ENCODE data around the gene KMT5C.

The KMT5C gene

DNA sequence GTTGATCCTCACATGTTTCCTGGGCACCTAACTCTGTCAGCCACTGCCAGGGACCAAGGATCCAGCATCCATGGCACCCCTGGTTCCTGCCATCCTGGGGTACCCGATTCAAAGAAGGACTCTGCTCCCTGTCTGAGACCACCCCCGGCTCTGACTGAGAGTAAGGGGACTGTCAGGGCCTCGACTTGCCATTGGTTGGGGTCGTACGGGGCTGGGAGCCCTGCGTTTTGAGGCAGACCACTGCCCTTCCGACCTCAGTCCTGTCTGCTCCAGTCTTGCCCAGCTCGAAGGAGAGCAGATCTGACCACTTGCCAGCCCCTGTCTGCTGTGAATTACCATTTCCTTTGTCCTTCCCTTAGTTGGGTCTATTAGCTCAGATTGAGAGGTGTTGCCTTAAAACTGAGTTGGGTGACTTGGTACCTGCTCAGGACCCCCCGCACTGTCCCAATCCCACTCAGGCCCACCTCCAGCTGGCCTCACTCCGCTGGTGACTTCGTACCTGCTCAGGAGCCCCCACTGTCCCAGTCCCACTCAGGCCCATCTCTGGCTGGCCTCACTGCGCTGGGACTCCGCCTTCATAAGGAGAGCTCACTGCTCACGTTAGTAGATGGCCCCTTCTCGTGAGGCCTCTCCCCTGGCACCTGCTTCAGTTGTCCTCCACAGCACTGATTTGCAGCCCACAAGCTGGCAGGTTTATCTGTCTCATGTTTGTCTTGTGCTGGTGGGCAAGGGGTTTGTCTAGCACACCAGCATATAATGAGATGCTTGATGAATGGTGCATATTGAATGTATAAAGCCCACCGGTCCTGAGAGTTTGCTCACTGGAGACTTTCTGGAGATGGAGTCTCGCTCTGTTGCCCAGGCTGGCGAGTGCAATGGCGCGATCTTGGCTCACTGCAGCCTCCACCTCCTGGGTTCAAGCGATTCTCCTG lies 50.0 kb downstream of the KMT5C start:
- Histone ChIP-seq H2AFZ (ENCODE audit: low read length) (no peak overlapping the region), H4K20me1 (ENCODE audit: insufficient read depth, low read length, poor library complexity, severe bottlenecking) (peaks cover 58% of the 10 kb centered on the region), H3K79me2 (ENCODE audit: insufficient read depth, low read length) (peaks cover 47% of the 10 kb centered on the region), H3K4me1 (ENCODE audit: insufficient read depth, low read length, poor library complexity, severe bottlenecking) (peaks cover 34% of the 10 kb centered on the region), H3K4me3 (ENCODE audit: low read length, poor library complexity, severe bottlenecking) (peak overlapping the region; percentile 100), H3K4me2 (ENCODE audit: low read depth, low read length, poor library complexity, severe bottlenecking) (peak overlapping the region; percentile 100), H3F3A (ENCODE audit: low read depth) (no peaks in the 10 kb centered on the region), H3K9ac (ENCODE audit: low read depth, low read length, poor library complexity, severe bottlenecking) (no peak overlapping the region), H3K9me3 (ENCODE audit: insufficient read depth, low read depth, low read length) (no peaks in the 10 kb centered on the region), H3K9me2 (replicated peaks; ENCODE audit: low read depth, low read length) (no peaks in the 10 kb centered on the region), H3K36me3 (ENCODE audit: insufficient read depth, low read length) (peaks cover 23% of the 10 kb centered on the region; the same call in 1 of the 2 replicates), H3K27me3 (ENCODE audit: insufficient read depth, low read length, poor library complexity, severe bottlenecking) (no peaks in the 10 kb centered on the region)
- TF ChIP-seq, protein P1, sequence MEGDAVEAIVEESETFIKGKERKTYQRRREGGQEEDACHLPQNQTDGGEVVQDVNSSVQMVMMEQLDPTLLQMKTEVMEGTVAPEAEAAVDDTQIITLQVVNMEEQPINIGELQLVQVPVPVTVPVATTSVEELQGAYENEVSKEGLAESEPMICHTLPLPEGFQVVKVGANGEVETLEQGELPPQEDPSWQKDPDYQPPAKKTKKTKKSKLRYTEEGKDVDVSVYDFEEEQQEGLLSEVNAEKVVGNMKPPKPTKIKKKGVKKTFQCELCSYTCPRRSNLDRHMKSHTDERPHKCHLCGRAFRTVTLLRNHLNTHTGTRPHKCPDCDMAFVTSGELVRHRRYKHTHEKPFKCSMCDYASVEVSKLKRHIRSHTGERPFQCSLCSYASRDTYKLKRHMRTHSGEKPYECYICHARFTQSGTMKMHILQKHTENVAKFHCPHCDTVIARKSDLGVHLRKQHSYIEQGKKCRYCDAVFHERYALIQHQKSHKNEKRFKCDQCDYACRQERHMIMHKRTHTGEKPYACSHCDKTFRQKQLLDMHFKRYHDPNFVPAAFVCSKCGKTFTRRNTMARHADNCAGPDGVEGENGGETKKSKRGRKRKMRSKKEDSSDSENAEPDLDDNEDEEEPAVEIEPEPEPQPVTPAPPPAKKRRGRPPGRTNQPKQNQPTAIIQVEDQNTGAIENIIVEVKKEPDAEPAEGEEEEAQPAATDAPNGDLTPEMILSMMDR (conservative IDR thresholded peaks at IDR 0.05; ENCODE audit: low read length), result no peak
- no peak for TF ChIP-seq EZH2phosphoT487 (IDR thresholded peaks at IDR 0.05; ENCODE audit: borderline replicate concordance)

DNA sequence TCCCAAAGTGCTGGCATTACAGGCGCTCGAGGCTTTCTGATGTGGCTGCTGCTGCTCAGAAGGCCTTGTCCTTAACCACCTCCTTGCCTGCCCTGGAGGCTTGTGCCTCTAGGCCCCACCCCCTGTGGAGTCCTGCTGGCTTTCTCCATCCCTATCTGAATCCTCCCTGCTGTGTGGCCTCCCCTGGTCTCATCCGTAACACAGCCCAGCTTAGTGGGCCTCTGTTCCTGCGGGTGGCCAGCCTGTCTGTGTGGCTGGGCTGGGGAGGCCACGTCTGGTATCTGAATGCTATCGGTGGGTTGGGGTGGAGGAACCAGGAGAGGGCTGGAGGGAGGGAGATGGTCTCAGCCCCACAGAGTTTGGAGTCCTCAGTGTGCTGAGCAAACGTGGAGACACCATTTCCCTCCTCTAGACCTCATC lies 50.8 kb downstream of the KMT5C start:
- no peak for TF ChIP-seq EZH2phosphoT487 (IDR thresholded peaks at IDR 0.05; ENCODE audit: borderline replicate concordance)
- TF ChIP-seq, protein P1 (conservative IDR thresholded peaks at IDR 0.05; ENCODE audit: low read length), result no peak
- peaks cover 23% of the 10 kb centered on the region; the same call in 1 of the 2 replicates for H3K36me3 ChIP-seq (ENCODE audit: insufficient read depth, low read length)
- no peaks in the 10 kb centered on the region for H3K9me2 ChIP-seq (replicated peaks; ENCODE audit: low read depth, low read length)
- no peak overlapping the region for H2AFZ ChIP-seq (ENCODE audit: low read length)
- peaks cover 58% of the 10 kb centered on the region for H4K20me1 ChIP-seq (ENCODE audit: insufficient read depth, low read length, poor library complexity, severe bottlenecking)
- peaks cover 47% of the 10 kb centered on the region for H3K79me2 ChIP-seq (ENCODE audit: insufficient read depth, low read length)
- no peaks in the 10 kb centered on the region for H3K9me3 ChIP-seq (ENCODE audit: insufficient read depth, low read depth, low read length)
- no peaks in the 10 kb centered on the region for H3K27me3 ChIP-seq (ENCODE audit: insufficient read depth, low read length, poor library complexity, severe bottlenecking)
- H3K4me1 ChIP-seq (ENCODE audit: insufficient read depth, low read length, poor library complexity, severe bottlenecking), result peaks cover 30% of the 10 kb centered on the region
- H3F3A ChIP-seq (ENCODE audit: low read depth), result no peaks in the 10 kb centered on the region
- no peak overlapping the region for H3K9ac ChIP-seq (ENCODE audit: low read depth, low read length, poor library complexity, severe bottlenecking)
- H3K4me2 ChIP-seq (ENCODE audit: low read depth, low read length, poor library complexity, severe bottlenecking), result peak overlapping the region; percentile 100
- no peak overlapping the region for H3K4me3 ChIP-seq (ENCODE audit: low read length, poor library complexity, severe bottlenecking)

DNA sequence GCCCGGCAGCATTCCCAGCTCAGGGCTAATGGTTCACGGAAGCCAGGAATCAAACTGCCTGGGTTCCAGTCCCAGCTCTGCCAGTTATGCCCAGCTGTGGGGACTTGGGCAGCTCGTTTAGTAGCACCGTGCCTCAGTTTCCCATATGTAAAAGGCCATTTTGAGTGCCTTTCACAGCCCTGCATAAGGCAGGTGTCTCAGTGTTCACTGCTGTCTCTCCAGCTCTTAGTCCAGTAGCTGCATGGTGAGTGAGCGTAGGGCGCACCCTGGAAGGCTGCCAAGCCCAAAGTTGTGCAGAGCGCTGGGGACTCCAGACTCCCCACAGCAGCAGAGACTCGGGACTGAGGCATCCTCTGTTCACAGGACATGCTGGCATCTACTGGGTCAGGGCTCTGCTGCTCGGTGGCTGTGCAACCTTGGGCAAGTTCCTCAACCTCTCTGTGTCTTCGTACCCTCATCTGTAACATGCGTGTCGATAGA lies 51.6 kb downstream of the KMT5C start:
- peaks cover 23% of the 10 kb centered on the region; the same call in 1 of the 2 replicates for H3K36me3 ChIP-seq (ENCODE audit: insufficient read depth, low read length)
- H3K9me2 ChIP-seq (replicated peaks; ENCODE audit: low read depth, low read length), result no peaks in the 10 kb centered on the region
- H3K4me1 ChIP-seq (ENCODE audit: insufficient read depth, low read length, poor library complexity, severe bottlenecking), result peaks cover 30% of the 10 kb centered on the region
- TF ChIP-seq, protein P1 (conservative IDR thresholded peaks at IDR 0.05; ENCODE audit: low read length), result no peak
- H3K9me3 ChIP-seq (ENCODE audit: insufficient read depth, low read depth, low read length), result no peaks in the 10 kb centered on the region
- no peaks in the 10 kb centered on the region for H3K27me3 ChIP-seq (ENCODE audit: insufficient read depth, low read length, poor library complexity, severe bottlenecking)
- no peak overlapping the region for H2AFZ ChIP-seq (ENCODE audit: low read length)
- H3F3A ChIP-seq (ENCODE audit: low read depth), result no peaks in the 10 kb centered on the region
- peaks cover 54% of the 10 kb centered on the region for H4K20me1 ChIP-seq (ENCODE audit: insufficient read depth, low read length, poor library complexity, severe bottlenecking)
- no peak overlapping the region for H3K4me3 ChIP-seq (ENCODE audit: low read length, poor library complexity, severe bottlenecking)
- H3K4me2 ChIP-seq (ENCODE audit: low read depth, low read length, poor library complexity, severe bottlenecking), result no peak overlapping the region
- H3K9ac ChIP-seq (ENCODE audit: low read depth, low read length, poor library complexity, severe bottlenecking), result no peak overlapping the region
- H3K79me2 ChIP-seq (ENCODE audit: insufficient read depth, low read length), result peaks cover 42% of the 10 kb centered on the region
